DMS53 treated with DMSO at 0.1 percent for 48 hours (cell line): Measurements from ENCODE around the gene C6orf58.

ENCODE experiments used
- DNase-seq: peaks from one replicate; lab custom pipeline; 2025; ENCODE audit not compliant: unreplicated experiment; lab: John Stamatoyannopoulos, UW

Gene C6orf58

DNA sequence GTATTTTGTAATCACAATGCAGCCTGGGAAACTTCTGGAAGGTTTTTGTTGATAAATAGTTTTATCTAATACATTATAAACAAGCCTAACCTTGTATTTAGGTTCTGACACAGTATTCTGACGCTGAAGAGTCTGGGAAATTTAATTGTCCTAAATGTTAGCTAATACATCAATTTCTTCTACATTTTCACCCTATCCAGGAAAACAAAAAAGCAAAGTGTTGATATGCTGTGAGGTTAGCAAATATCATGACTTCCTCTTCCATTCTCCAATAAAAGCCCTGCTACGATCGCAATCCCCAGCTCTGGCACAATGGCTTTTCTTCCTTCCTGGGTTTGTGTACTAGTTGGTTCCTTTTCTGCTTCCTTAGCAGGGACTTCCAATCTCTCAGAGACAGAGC, at the start of gene C6orf58:
Gene C6orf58, plus strand, starts transcription at position 301 of the 400 bp plus-strand sequence. Its CDS starts 12 bp downstream, at position 313.
- DNase-seq: no peak

DNA sequence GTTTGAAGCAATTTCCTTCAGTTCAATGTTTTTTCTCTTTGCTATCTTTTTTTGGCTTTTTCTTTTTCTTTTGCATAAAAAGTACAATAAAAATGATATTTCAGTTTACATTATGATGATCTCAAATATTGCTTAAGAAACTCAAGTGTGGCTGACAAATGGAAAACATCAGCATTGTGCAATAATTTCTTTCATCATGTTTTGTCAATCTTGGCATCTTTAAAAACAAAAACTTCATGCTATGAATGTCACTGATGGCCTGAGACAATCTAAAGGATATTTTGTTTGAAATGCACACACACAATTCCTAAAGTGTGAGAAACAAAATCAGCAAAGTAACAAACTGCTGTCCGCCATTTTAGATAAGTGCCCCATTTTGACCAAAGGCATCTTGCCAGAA, 44.0 kb upstream of the C6orf58 start:
- DNase-seq: no peak

DNA sequence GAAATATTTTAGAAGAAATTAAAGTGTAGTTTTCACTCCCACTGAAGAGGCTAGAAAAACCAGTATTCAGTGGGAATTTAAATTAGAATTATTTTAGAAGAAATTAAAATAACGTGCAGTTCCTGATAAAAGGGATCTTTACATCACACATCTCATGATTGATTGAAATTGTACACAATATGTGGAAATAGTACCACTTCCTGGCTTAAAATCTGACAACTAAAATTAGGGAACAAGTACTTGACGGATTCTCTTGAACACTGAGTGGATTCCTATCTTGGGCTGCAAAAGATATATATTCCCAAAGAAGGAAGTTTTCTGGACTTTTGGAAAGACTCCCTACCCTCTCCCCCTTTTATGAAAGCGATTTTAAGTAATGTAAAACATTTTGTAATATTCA, 43.2 kb upstream of the C6orf58 start:
- DNase-seq: no peak

DNA sequence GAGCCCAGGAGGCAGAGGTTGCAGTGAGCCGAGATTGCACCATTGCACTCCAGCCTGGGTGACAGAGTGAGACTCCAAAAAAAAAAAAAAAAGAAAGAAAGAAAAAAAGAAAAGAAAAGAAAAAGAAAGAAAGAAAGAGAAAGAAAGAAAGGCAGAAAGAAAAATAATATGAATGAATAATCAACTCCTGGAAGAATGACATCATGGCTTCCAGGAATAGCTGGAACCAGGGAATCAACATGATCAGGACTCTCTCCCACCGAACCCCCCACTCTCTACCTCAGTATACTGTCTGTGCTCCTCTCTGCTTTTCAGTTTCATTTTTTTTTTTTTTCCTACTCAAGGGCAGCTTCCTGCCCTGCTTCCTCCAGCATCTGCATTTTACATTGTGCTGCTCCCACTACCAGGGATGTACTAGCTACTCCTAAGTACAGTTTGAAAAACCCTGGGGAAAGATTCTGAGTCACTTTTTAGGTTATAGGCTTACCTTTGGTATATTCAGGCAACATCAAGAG, 38.2 kb upstream of the C6orf58 start:
- no peak for DNase-seq

DNA sequence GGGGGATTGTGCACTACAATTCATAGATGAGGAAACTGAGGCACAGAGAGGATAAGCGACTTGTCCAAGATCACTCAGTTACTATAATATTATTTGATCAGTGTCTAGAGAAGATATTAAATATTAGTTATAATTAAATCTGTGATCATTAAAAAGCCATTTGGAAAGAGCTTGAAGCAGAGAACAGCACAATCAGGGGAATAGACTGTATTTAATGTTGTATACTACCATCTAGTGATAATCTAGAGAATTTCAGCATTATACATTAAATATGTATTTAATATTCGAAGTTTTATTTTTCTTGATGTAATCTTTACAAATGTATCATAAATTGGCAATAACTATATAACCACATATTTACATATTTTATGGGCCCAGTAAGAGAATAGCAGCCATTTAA, 37.7 kb upstream of the C6orf58 start:
- DNase-seq: peak; percentile 25

DNA sequence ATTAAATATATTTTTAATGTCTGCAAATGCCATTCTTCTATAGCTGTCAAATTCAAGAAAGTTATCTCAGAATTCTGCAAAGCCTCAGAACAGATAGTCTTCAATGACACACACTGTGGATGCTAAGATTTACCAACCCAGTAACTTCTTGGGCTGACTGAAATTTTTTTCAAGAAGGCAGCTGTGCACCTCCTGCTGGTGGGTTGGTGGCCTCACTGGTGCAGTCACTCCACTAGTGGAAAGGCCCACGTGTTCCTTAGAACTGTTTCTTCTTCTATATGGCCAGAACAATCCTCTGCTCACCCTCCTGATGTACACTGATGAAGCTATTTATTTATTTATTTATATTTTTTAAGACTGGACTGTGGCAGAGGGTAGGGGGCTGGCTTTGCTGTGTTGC, 29.8 kb upstream of the C6orf58 start:
- DNase-seq: no peak

DNA sequence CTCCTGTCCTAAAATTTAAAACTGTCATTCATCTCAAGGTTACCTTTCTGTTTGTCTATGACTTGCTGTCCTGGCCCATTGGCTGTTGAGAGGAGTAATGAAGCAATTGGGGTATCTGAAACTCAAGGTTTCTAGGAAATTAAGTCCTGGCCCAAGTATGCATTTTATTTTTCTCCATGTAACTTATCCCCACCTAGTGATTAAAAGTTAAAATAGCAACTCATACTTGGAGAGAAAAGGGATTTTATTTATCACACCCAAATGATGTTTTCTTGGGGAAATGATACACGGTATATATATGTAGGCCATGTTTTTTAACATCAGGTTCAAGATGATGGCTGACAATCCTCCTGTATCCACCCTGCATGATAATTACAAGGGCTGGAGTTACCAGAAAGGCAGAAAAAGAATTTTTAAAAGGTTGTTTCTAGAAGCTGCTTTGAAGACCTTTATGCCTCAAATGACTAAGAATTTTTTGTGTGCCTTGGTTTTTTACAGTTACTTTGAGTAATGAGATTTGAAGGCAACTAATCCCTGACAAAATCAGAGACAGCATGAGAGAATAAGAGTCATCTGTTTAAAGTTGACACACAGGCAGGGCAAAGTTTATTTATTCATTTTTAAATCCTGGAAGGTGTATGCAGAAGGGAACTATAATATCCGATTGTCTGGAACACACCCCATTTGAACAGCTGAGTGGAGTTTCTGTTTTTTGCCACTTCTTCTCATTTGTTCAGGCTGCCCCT, 28.9 kb upstream of the C6orf58 start:
- no peak for DNase-seq

DNA sequence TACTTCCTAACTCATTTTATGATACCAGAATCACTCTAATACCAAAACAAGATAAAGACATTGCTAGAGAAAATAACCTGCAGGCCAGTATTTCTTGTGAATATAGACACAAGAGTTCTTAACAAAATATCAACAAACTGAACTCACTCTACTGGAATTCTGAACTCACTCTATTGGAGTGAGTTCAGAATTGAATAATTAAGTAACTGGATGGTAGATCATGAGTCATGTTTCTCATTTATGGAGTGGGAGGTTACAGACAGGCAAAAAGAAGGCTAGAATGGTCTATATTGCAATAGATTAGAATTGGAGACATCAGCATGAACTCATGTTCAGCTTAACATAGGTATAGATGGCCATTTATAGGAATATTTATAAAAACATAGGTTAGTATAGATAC, 26.6 kb upstream of the C6orf58 start:
- no peak for DNase-seq

DNA sequence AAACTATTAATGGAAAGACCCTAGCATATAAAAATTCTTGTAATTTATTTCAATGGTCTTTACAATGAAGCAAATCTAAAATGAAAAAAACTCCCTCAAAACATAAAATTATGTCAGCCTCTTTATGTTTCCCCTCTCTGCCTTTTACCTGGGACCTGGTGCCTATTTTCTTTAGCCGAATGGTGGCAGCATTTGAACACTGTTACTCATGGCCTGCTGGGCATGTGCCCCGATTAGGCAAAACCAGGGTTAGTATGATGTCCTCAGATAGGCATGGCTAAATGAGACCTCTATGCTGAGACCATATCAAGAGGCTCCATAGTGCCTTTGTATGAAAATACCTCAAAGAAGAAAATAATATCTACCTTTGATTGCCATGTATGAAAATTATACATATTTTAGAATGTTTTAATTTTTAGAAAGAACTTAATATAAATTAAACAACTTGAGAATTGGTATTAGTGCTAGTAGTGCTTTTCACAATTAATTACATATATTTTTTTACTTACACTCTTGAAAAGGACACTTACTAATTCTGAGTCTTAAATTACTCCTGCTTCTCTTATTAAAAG, 22.5 kb upstream of the C6orf58 start:
- DNase-seq: peak; percentile 50

DNA sequence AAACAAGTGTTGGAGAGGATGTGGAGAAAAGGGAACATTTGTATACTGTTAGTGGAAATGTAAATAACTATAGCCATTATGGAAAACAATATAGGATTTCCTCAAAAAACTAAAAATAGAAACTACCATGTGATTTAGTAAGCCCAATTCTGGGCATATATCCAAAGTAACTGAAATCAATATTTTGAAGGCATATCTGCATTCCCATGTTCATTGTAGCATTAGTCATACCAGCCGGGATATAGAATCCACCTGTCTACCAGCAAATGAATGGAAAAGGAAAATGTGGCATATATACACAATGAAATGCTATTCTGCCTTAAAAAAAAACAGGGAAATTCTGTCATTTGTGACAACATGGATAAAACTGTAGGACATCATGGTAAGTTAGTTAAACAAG, 15.3 kb upstream of the C6orf58 start:
- no peak for DNase-seq

DNA sequence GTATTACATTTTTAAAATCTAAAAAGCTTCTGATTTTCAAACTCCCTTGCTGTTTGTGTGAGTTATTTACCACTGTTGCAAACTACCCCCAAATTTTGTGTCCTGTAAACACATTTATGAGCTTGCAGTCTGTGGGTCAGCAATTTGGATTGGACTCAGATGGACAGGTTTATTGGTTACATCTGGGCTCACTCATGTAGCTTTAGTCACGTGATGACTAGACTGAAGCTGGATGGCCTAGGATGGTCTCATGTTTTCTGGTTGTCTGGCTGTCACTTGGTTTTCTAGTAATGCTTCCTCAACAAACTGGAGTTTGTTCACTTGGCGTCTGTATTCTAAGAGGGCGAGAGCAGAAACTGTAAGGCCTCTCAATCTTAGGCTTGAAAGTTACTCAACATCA, 12.2 kb upstream of the C6orf58 start:
- no peak for DNase-seq

DNA sequence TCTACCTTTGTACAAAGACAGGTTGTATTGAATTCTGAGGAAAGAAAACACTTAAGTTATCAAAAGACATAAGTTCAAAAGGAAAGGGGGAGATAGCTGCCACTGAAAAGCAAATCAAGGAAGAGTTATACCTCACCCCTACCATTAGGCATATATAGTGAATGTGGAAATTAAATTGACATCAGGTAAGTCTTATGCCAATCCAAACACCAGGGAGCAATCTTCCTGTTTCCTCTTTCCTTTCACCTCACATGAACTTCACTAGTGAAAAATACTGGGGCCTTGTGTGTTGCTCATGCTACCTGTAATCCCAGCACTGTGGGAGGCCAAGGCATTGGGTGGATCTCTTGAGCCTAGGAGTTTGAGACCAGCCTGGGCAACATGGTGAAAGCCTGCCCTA, 10.9 kb upstream of the C6orf58 start:
- no peak for DNase-seq

DNA sequence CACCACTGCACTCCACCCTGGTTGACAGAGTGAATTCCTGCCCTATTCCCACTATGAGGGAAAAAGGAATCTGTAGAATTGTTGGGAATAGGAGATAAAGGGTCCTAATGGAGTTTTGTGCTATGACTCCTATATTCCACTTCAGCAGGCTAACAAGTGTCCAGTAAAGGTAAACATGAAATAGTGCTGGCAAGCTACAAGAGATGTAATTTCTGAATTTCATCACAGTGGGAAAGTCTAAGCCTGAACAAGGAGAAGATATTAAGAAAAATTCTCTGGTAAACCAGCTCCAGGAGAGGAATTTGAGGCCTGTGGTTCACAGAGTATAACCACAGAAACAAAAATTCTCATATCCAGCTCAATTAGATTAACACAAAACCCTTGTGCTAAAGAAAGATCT, 10.3 kb upstream of the C6orf58 start:
- no peak for DNase-seq

DNA sequence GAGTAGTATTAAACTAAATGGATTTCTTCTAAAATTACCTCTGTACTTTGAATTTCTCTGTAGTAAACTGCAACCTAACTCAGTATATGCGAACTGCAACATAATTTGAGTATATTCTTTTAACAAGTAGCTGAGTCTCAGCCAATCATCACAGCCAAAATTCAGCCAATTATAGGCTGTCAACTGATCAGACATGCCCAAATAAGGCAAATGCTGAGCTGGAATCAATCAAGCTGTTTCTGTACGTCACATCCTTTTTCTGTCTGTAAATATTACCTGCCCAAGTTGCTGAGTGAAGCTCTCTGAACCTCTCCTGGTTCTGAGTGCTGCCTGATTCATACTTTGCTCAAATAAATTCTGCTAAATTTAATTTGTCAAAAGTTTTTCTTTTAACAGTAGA, 9.5 kb upstream of the C6orf58 start:
- no peak for DNase-seq

DNA sequence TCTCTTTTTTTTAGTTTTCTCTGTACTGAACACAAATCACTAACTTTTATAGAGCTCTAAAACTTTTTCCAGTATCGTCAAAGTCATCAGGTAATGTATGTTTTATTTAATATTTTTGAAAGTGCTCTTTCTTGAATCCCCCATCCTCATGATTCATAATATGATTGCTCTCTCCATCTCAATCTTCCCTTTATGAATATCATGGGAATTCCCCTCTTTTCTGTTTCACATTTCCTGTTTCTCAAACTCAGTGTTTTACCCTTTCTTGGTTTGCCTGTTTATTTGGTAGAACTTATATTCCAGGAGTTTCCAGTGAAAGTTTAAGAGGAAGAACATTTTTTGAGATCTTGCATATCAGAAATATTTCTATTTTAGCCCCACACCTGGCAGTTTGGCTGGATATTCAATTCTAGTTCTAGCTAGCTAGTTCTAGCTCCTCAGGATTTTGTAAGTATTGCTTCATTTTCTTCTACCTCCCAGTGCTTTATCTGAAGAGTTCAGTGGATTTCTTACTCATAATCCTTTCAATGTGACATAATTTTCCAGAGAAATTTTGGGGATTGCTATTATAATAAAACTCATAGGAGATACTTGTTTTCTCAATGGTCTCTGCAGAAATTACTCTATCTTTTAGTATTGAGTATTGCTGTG, 6.1 kb upstream of the C6orf58 start:
- no peak for DNase-seq

DNA sequence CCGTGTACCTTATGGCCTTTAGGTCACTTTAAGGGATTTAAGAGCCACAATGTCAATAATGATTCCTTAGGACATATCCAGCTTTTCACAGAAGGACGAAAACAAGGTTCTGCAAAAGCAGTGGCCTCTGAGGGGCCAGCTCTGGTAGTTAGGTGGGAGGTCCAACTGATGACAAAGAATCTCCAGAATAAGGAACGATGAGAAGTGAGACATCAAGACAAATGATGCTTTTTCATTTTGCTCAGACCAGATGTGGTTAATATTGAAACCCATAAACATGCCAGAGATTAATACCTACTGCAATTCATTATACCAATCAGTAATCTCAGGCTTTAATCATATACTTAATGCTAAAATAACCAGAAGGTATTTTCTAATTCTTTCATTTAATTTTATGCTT, 1.9 kb downstream of the C6orf58 start:
- DNase-seq: no peak

DNA sequence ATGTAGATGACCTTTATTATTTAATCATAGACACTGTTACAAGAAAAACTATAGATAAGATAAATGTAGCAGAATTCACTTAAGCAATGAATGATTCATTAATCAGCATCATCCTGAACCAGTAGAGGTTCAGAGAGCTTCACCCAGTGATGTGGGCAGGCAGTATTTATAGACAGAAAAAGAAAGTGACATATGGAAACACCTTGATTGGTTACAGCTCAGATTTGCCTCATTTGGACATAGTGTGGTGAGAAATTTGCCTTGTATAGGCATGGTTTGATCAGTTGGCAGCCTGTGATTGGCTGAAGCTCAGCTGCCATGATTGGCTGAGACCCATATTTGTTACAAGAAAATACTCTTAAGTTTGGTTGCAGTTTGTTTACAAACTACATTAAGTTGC, 4.6 kb downstream of the C6orf58 start:
- DNase-seq: no peak

DNA sequence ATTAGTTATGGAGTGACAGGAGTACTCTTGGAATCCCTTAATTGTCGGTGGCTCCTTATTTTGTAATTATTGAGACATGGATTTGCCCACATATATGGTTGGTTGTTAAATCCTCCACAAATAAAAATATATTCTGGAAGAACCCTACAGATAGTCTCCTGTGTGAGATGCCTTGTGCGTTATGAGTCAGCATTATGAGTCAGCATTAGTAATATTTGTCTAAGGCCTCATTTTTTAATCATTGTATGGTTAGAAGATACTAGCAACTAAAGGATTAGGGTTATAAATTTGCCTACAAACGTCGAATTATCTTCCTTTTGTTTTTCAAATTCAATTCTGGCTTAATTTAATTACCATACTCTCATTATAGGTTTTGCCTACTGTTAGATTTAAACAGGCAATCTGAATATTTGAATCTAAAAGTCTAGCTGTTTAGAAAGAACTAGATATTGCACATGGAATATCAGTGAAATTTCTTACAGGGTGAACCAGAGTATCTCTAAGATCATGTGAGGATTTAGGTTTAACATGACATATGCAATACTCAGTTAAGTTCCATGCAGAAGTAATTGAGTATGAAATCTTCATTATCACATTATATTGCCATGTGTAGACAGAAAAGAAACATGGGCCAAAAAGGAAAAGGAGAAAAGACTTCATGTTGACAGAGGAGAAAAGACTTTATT, 5.9 kb downstream of the C6orf58 start:
- peak; percentile 8 for DNase-seq

DNA sequence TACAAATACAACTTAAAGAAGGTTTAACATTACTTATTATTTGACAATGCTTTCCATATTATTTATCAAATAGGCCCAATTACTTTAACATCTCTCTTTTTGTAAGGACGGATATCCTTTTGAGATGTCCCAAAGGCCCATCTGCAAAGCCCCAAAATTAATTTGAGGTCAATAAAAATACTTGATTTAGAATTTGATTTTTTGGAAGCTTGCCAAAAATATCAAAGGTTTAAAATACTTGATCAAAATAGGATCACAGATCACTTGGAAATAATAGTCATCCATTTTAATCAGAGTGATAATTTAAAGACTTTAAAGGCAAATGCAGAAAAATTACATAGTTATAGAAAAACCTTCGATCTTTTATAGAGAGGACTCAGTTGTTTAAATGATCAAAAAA, 8.1 kb downstream of the C6orf58 start:
- no peak for DNase-seq

DNA sequence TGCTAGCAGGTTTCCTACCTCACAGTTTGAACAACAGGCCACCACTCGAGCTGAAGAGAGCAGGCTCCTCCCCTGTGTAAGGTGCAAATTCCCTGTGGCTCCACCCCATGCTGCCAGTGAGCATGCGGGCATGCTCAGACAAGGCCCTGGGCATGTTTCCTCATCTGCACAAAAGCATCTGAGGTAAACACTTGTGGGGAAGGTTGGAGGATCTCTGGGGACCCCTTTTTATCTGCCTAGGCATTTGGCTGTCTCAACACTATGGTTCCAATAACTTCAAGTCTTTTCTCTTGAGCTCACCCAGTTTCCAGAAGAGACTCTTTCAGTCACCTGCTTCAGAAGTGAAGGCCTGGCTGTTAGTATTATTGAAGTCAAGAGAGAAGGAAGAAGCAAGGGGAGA, 9.4 kb downstream of the C6orf58 start:
- no peak for DNase-seq

DNA sequence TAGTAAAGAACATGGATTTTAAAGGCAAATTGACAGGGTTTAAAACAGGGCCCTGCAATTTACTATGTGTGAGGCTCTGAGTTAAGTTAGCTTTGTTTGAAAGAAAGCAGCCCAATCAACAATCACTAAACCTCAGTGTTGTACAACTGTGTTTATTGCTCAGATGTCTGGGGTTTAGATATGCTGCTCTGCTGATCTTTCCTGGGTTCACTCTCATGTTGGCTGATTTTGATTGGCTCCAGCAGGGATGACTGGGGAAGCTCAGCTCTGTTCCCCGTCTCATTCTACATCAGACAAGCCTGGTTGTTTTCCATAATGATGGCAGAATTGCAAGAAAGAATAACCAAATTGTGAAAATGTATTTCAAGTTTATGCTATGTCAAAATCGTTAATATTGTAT, 10.9 kb downstream of the C6orf58 start:
- no peak for DNase-seq

DNA sequence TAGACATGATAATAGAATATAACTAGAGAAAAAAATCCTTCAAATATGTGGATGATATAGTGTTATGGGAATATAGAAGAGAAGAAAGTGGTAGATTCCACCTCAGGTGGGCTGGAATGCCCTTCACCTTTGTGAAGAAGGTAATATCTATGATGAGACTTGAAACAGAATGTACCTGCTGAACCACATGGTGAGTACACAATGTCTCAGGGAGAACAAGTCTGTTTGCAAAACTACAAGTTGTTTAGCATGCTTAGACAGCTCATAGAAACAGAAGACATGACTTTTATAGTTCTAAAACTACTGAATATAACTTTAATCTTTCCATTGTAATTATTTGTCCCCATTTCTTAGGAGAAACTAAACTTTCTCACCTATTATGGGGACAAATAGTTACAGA, 12.2 kb downstream of the C6orf58 start:
- DNase-seq: no peak
